ENCODE results near the gene RBM33.

Gene RBM33

DNA sequence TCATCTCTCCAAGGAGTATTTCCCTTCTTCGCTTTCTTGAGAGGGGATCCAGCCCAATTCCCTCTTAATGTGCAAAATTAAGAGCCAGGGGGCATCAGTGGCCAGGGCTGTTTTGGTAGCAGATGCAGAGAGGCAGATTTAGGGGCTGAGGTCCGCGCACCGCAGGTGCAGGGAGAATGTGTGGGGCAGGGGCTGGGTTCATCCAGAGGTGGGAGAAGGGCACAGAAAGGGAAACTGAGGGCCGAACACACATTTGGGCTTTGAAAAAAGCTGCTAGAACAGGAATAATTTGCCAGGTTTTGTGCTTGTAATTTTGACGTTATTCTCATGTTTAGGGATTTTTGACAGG, 174.3 kb downstream of the RBM33 start:
- TF ChIP-seq YY1 (IDR thresholded peaks at IDR 0.05; ENCODE audit: low read depth) (no peak), TAF1 (IDR thresholded peaks at IDR 0.05; ENCODE audit: low read depth) (no peak), REST (IDR thresholded peaks at IDR 0.05; ENCODE audit: low read depth) (no peak), CEBPB (IDR thresholded peaks at IDR 0.05) (no peak), USF1 (IDR thresholded peaks at IDR 0.05) (no peak), RAD21 (IDR thresholded peaks at IDR 0.05; ENCODE audit: low read depth) (no peak), TCF12 (IDR thresholded peaks at IDR 0.05; ENCODE audit: low read depth) (no peak)
- TF ChIP-seq, protein P1, sequence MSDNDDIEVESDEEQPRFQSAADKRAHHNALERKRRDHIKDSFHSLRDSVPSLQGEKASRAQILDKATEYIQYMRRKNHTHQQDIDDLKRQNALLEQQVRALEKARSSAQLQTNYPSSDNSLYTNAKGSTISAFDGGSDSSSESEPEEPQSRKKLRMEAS (IDR thresholded peaks at IDR 0.05), result no peak

DNA sequence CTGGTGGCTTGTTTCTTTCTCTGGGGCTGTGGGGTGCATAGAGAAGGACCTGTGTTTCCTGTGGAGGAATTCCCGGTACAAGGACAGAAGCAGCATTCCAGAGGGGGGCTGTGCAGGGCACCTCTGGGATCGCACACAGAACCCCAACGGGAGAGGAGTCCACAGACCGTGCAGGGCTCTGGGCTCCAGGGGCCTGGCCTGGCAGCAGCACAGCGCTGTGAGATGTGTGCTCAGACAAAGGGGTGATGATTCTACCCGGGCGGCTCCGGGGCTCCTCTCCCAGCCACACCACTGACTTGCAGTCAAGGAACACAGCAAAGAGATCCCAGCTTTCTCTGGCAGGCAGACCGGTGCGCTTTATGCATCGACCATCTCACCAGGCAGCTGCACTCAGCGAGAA, 174.7 kb downstream of the RBM33 start:
- TF ChIP-seq TAF1 (IDR thresholded peaks at IDR 0.05; ENCODE audit: low read depth), result no peak
- TF ChIP-seq USF1 (IDR thresholded peaks at IDR 0.05), result no peak

GRCh38 chr7:155820246-155820645, 175.8 kb downstream of the RBM33 start:
- TF ChIP-seq USF1 (IDR thresholded peaks at IDR 0.05) (no peak), TAF1 (IDR thresholded peaks at IDR 0.05; ENCODE audit: low read depth) (no peak), CREB1 (IDR thresholded peaks at IDR 0.05; ENCODE audit: low read depth) (no peak), TCF12 (IDR thresholded peaks at IDR 0.05; ENCODE audit: low read depth) (no peak), ZBTB7A (IDR thresholded peaks at IDR 0.05; ENCODE audit: low read depth) (no peak), TEAD4 (IDR thresholded peaks at IDR 0.05) (no peak), YY1 (IDR thresholded peaks at IDR 0.05; ENCODE audit: low read depth) (no peak), EGR1 (IDR thresholded peaks at IDR 0.05) (no peak), NFIC (IDR thresholded peaks at IDR 0.05) (no peak), REST (IDR thresholded peaks at IDR 0.05; ENCODE audit: low read depth) (no peak), RAD21 (IDR thresholded peaks at IDR 0.05; ENCODE audit: low read depth) (no peak), EP300 (IDR thresholded peaks at IDR 0.05; ENCODE audit: borderline replicate concordance) (no peak), CEBPB (IDR thresholded peaks at IDR 0.05) (no peak), FOXM1 (IDR thresholded peaks at IDR 0.05; ENCODE audit: borderline replicate concordance, low read depth) (no peak)
- TF ChIP-seq, protein P1 (IDR thresholded peaks at IDR 0.05), result no peak

- no peak for TF ChIP-seq YY1 (IDR thresholded peaks at IDR 0.05; ENCODE audit: low read depth)
- TF ChIP-seq RAD21 (IDR thresholded peaks at IDR 0.05; ENCODE audit: low read depth), result no peak
- TF ChIP-seq TAF1 (IDR thresholded peaks at IDR 0.05; ENCODE audit: low read depth), result no peak
- TF ChIP-seq TCF12 (IDR thresholded peaks at IDR 0.05; ENCODE audit: low read depth), result no peak
- no peak for TF ChIP-seq EP300 (IDR thresholded peaks at IDR 0.05; ENCODE audit: borderline replicate concordance)
These were observed 176.3 kb downstream of the RBM33 start for GRCh38 chr7:155820788-155821187.

DNA sequence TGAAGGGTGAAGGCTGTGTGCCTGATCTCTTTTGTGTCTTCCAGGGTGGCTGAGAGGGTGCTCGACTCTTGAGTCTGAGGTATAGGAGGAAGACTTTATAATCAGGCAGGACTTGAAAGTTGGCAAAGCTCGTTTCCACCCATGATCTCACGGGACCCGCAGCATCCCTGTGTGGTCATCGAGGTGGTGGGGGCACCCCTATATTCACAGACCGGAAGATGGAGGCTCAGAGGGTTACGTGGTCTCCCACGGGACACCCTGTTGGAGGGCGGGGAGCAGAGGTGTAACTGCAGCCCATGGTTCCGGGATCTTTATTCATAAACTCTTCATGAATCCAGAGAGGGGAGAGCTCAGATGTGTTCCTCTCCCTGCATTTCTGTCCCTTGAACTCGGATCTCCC, 177.4 kb downstream of the RBM33 start:
- no peak for TF ChIP-seq TCF12 (IDR thresholded peaks at IDR 0.05; ENCODE audit: low read depth)
- TF ChIP-seq EGR1 (IDR thresholded peaks at IDR 0.05), result no peak
- no peak for TF ChIP-seq TAF1 (IDR thresholded peaks at IDR 0.05; ENCODE audit: low read depth)
- no peak for TF ChIP-seq USF1 (IDR thresholded peaks at IDR 0.05)
- TF ChIP-seq, protein P1 (IDR thresholded peaks at IDR 0.05), result no peak
- no peak for TF ChIP-seq RAD21 (IDR thresholded peaks at IDR 0.05; ENCODE audit: low read depth)
- TF ChIP-seq EP300 (IDR thresholded peaks at IDR 0.05; ENCODE audit: borderline replicate concordance), result no peak
- TF ChIP-seq REST (IDR thresholded peaks at IDR 0.05; ENCODE audit: low read depth), result no peak
- no peak for TF ChIP-seq NFIC (IDR thresholded peaks at IDR 0.05)
- no peak for TF ChIP-seq FOXM1 (IDR thresholded peaks at IDR 0.05; ENCODE audit: borderline replicate concordance, low read depth)
- TF ChIP-seq CREB1 (IDR thresholded peaks at IDR 0.05; ENCODE audit: low read depth), result no peak
- TF ChIP-seq TEAD4 (IDR thresholded peaks at IDR 0.05), result no peak
- no peak for TF ChIP-seq CEBPB (IDR thresholded peaks at IDR 0.05)
- TF ChIP-seq ZBTB7A (IDR thresholded peaks at IDR 0.05; ENCODE audit: low read depth), result no peak
